HEK293T (cell line): ENCODE results near the gene NPAS3.

ENCODE experiments used
- CTCF ChIA-PET: fragments of 350-600 bp; formaldehyde crosslinking; extraction: SDS; loops from one replicate; lab custom pipeline; 2021; ENCODE audit warnings: antibody characterized with exemption, inconsistent platforms; lab: Yijun Ruan, JAX
- POLR2A ChIA-PET: fragments of 350-600 bp; formaldehyde crosslinking; extraction: SDS; loops from one replicate; lab custom pipeline; 2020; ENCODE audit warnings: antibody characterized with exemption, inconsistent platforms; lab: Yijun Ruan, JAX
- DNase-seq: peaks from one replicate; pipeline ENCODE4 v3.0.0; 2012; ENCODE audit warnings: mixed read lengths; ENCODE audit errors: extremely low spot score
- ARNT ChIP-seq: fragments of 450-650 bp; IDR thresholded peaks from 2 replicates; pipeline ENCODE4 v1.6.1; 2017; ENCODE audit warnings: mild to moderate bottlenecking
- BHLHE40 ChIP-seq: fragments of 450-650 bp; IDR thresholded peaks from 2 replicates; pipeline ENCODE4 v1.6.1; 2016; ENCODE audit warnings: mild to moderate bottlenecking, moderate library complexity, borderline replicate concordance
- CTBP1 ChIP-seq: fragments of 450-650 bp; IDR thresholded peaks from 2 replicates; pipeline ENCODE4 v1.6.1; 2016; ENCODE audit warnings: borderline replicate concordance
- ELF4 ChIP-seq: fragments of 450-650 bp; IDR thresholded peaks from 2 replicates; pipeline ENCODE4 v1.6.1; 2017; ENCODE audit warnings: antibody characterized with exemption
- FOXA1 ChIP-seq: fragments of 450-650 bp; IDR thresholded peaks from 2 replicates; pipeline ENCODE4 v1.6.1; 2016; ENCODE audit warnings: mild to moderate bottlenecking
- FOXK2 ChIP-seq: fragments of 450-650 bp; IDR thresholded peaks from 2 replicates; pipeline ENCODE4 v1.6.1; 2016; ENCODE audit warnings: mild to moderate bottlenecking
- FOXM1 ChIP-seq: fragments of 450-650 bp; IDR thresholded peaks from 2 replicates; pipeline ENCODE4 v1.6.1; 2017; ENCODE audit warnings: mild to moderate bottlenecking, borderline replicate concordance
- HDGF ChIP-seq: fragments of 450-650 bp; IDR thresholded peaks from 2 replicates; pipeline ENCODE4 v1.6.1; 2017; ENCODE audit warnings: antibody characterized with exemption, borderline replicate concordance
- L3MBTL2 ChIP-seq: fragments of 450-650 bp; conservative IDR thresholded peaks from 2 replicates; pipeline ENCODE4 v1.6.1; 2016; ENCODE audit warnings: mild to moderate bottlenecking
- LEF1 ChIP-seq: fragments of 450-650 bp; IDR thresholded peaks from 2 replicates; pipeline ENCODE4 v1.6.1; 2017; ENCODE audit warnings: mild to moderate bottlenecking, borderline replicate concordance
- NFRKB ChIP-seq: fragments of 450-650 bp; IDR thresholded peaks from 2 replicates; pipeline ENCODE4 v1.6.1; 2016; ENCODE audit warnings: mild to moderate bottlenecking, moderate library complexity
- SP1 ChIP-seq: fragments of 450-650 bp; IDR thresholded peaks from 2 replicates; pipeline ENCODE4 v1.6.1; 2017
- SUZ12 ChIP-seq: fragments of 450-650 bp; IDR thresholded peaks from 2 replicates; pipeline ENCODE4 v1.6.1; 2016; ENCODE audit warnings: mild to moderate bottlenecking
- TARDBP ChIP-seq: fragments of 450-650 bp; IDR thresholded peaks from 2 replicates; pipeline ENCODE4 v1.6.1; 2016
- ZNF384 ChIP-seq: fragments of 450-650 bp; IDR thresholded peaks from 2 replicates; pipeline ENCODE4 v1.6.1; 2016
- TF ChIP-seq, protein P1 (sequence below): fragments of 450-650 bp; IDR thresholded peaks from 2 replicates; pipeline ENCODE4 v1.6.1; 2016

The NPAS3 gene

DNA sequence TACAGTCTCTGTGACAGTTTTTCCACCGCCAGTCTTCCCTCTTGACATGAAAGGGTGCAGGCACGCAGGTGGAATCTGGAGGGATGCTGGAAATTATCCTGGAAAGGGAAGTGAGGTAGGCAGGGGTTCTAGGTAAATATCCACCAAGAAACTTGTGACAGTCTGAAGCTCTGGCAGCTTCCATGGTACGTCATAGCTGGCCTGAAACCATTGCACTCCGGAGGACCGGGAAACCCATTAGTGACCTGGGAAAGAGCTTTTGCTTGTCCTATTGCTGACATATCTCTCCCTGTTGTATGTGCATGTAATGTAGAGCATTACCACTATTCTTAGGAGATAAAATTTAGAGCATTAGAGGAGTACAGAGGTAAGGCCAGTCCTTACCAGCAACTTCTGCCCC lies 736.2 kb downstream of the NPAS3 start:
- no peak for DNase-seq
- TF ChIP-seq ARNT (no peak), ZNF384 (no peak), ELF4 (no peak), FOXM1 (no peak), L3MBTL2 (no peak), FOXK2 (no peak), NFRKB (no peak), SP1 (no peak), FOXA1 (no peak), CTBP1 (no peak), SUZ12 (no peak), HDGF (no peak), BHLHE40 (no peak), TARDBP (no peak), LEF1 (no peak)
- TF ChIP-seq, protein P1, sequence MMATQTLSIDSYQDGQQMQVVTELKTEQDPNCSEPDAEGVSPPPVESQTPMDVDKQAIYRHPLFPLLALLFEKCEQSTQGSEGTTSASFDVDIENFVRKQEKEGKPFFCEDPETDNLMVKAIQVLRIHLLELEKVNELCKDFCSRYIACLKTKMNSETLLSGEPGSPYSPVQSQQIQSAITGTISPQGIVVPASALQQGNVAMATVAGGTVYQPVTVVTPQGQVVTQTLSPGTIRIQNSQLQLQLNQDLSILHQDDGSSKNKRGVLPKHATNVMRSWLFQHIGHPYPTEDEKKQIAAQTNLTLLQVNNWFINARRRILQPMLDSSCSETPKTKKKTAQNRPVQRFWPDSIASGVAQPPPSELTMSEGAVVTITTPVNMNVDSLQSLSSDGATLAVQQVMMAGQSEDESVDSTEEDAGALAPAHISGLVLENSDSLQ = no peak
- ChIA-PET POLR2A (no interaction called here), CTCF (interaction anchor here (1.0 to 2.7 kb wide), 5 partner anchors 13 to 223 kb away, joined by 3 to 30 read pairs (median 3); no protein-coding TSS in a partner anchor)

DNA sequence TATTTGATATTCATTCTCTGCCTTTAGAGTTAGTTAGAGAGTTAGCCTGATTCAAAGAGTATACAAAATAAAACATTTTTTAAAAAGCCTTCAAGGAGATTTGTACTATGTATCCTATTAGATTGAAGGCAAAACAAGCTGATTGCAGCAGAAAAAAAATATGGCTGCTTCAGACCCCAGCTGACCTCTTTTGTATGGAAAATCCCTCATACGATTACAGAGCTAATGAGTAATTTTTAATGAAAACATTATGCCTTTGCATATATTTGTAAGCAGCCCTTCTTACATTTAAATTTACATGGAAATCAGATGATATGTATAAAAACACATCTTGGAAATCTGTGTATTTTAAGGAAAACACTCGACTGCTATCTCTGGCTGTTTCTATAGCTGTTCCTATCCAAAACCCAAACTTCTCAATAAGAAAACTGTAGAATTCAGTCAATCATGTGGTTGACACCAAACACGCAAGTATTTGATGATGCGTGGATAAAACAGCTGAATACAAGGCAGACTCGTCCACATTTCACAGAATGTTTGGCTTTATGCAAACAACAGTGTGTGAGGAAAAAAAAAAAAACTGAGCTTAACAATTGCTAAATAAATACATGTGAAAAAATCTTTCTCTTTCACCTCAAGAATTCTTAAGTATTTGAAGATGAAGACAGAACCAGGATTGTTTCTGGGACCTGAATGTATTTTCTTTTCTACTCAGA lies 736.9 kb downstream of the NPAS3 start:
- POLR2A ChIA-PET = no interaction called here
- no peak for DNase-seq

DNA sequence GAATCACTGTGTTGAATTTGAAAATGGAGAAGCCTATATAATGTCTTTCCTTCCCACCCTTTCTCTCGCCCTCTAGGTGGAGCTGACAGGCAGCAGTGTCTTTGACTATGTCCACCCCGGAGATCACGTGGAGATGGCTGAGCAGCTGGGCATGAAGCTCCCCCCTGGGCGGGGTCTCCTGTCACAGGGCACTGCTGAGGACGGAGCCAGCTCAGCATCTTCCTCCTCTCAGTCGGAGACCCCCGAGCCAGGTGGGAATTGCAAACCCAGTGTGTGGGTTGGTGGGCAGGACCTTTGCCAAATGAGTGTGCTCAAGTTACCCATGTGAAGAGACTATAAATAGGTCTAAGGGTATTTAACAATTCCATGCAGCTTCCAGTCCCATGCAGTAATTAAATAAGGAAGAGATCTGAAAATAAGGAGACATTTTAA lies 737.5 kb downstream of the NPAS3 start:
- CTCF ChIA-PET = interaction anchor here (0.5 to 2.7 kb wide), 12 partner anchors 15 to 1270 kb away, joined by 3 to 30 read pairs (median 3); no protein-coding TSS in a partner anchor
- POLR2A ChIA-PET = no interaction called here
- TF ChIP-seq, protein P1 = 0 out of 2 replicates have a peak, but pooled peaks have one; percentile 10
- TF ChIP-seq FOXA1 (no peak), SUZ12 (no peak), FOXK2 (no peak), L3MBTL2 (peak; percentile 66)
- peak; percentile 81 for DNase-seq

More for the DNA sequence above, 736.9 kb downstream of the NPAS3 start:
- CTCF ChIA-PET = interaction anchor here (0.6 to 2.7 kb wide), 12 partner anchors 12 to 551 kb away, joined by 3 to 30 read pairs (median 3); no protein-coding TSS in a partner anchor
- TF ChIP-seq LEF1 (no peak), FOXA1 (no peak), SP1 (no peak), NFRKB (no peak), BHLHE40 (no peak), L3MBTL2 (no peak), ZNF384 (no peak), ELF4 (no peak)
- TF ChIP-seq, protein P1 = no peak

DNA sequence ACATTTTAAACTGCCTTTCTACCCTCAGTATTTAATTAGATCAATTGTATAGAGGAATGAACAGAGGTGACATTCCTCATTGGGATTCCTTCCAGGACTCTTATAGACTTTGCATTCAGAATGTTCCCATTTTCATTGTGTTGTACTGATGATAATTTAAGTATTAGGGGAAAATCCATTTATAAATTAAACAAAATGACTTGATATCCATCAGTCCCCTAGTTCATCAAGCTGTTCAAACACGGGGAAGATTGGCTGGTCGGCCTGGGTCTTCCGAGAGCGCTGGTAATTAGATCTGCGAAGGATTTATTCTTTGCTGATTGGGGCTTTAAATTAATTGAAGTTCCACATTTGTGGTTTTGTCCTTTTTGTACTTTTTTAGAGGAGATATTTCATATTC lies 738.2 kb downstream of the NPAS3 start:
- TF ChIP-seq ELF4 = no peak
- no peak for TF ChIP-seq TARDBP
- no peak for TF ChIP-seq SUZ12
- no peak for TF ChIP-seq HDGF
- no peak for TF ChIP-seq BHLHE40
- no peak for TF ChIP-seq LEF1
- TF ChIP-seq L3MBTL2 = no peak
- no peak for TF ChIP-seq CTBP1
- TF ChIP-seq NFRKB = no peak
- no peak for TF ChIP-seq FOXM1
- no peak for TF ChIP-seq ZNF384
- TF ChIP-seq, protein P1 = no peak
- TF ChIP-seq FOXK2 = no peak
- no peak for TF ChIP-seq SP1
- TF ChIP-seq ARNT = no peak
- TF ChIP-seq FOXA1 = no peak
- ChIA-PET CTCF (interaction anchor here (1.9 kb wide), 1 partner anchor 22 kb away, joined by 8 read pairs; no protein-coding TSS in a partner anchor), POLR2A (no interaction called here)
- DNase-seq = no peak

DNA sequence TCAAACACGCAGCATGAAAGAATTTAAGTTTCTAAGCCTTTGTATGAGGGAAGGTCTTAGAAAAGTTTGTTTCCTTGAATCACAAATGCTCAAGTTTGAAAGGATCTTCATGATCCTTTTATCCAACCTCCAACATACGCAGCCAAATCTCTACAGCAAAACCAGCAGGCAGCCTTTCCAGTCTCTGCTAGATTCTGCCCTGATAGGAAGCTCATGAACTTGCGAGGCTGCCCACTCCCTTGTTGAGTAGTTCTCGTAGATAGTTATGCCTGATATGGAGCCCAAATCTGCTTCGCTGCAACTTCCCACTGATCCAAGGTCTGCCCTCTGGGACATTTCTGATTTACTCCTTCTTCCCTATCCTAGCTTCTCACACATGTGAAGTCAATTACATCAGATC lies 739.3 kb downstream of the NPAS3 start:
- ChIA-PET CTCF (interaction anchor here (0.7 kb wide), 1 partner anchor 115 kb away, joined by 3 read pairs; no protein-coding TSS in a partner anchor), POLR2A (no interaction called here)
- DNase-seq = no peak
- TF ChIP-seq HDGF (no peak), SUZ12 (no peak), FOXA1 (no peak), FOXM1 (no peak), SP1 (no peak), FOXK2 (no peak), ZNF384 (no peak), BHLHE40 (no peak)
- TF ChIP-seq, protein P1 = no peak
